ENCODE data around the gene SNX20. TPM values are rescaled to one million over a fixed set of nuclear protein-coding genes. Genes with fewer than 3 reads are reported as not detected.

The SNX20 gene
- polyA plus RNA-seq, 1 experiment, result not detected

- Histone ChIP-seq H3K27me3 (ENCODE audit: control insufficient read depth, insufficient read depth, low read length) (peaks cover 13% of the 10 kb centered on the region), H3K27ac (ENCODE audit: low read depth, low read length) (no peak overlapping the region), H3K9me3 (ENCODE audit: control insufficient read depth, insufficient read depth, low read length) (no peaks in the 10 kb centered on the region), H3K4me3 (ENCODE audit: low read depth, low read length) (no peak overlapping the region)
- POLR2A ChIA-PET, result no interaction called here
- DNase-seq (ENCODE audit: low read depth, low spot score), result no peak
- TF ChIP-seq CTCF (IDR thresholded peaks at IDR 0.05; ENCODE audit: low read depth, low read length), result no peak
- CTCF ChIA-PET, result interaction anchor here (1.8 kb wide), 1 partner anchor 25 kb away, joined by 6 read pairs; no protein-coding TSS in a partner anchor
Measured at GRCh38 chr16:50690177-50690576, 9.1 kb upstream of the SNX20 start.

- ChIA-PET CTCF (interaction anchor here (1.0 kb wide), 1 partner anchor 23 kb away, joined by 3 read pairs; no protein-coding TSS in a partner anchor), POLR2A (no interaction called here)
- no peak for TF ChIP-seq CTCF (IDR thresholded peaks at IDR 0.05; ENCODE audit: low read depth, low read length)
- Histone ChIP-seq H3K9me3 (ENCODE audit: control insufficient read depth, insufficient read depth, low read length) (no peaks in the 10 kb centered on the region), H3K27me3 (ENCODE audit: control insufficient read depth, insufficient read depth, low read length) (peaks cover 8% of the 10 kb centered on the region), H3K4me3 (ENCODE audit: low read depth, low read length) (no peak overlapping the region), H3K27ac (ENCODE audit: low read depth, low read length) (no peak overlapping the region)
- DNase-seq (ENCODE audit: low read depth, low spot score), result no peak
Measured at GRCh38 chr16:50688867-50689266, 7.8 kb upstream of the SNX20 start.

- H3K27ac ChIP-seq (ENCODE audit: low read depth, low read length), result no peak overlapping the region
- H3K9me3 ChIP-seq (ENCODE audit: control insufficient read depth, insufficient read depth, low read length), result no peaks in the 10 kb centered on the region
- peaks cover 4% of the 10 kb centered on the region for H3K27me3 ChIP-seq (ENCODE audit: control insufficient read depth, insufficient read depth, low read length)
- no peak for DNase-seq (ENCODE audit: low read depth, low spot score)
- POLR2A ChIA-PET, result no interaction called here
- CTCF ChIA-PET, result interaction anchor here (1.6 kb wide), 1 partner anchor 23 kb away, joined by 6 read pairs; no protein-coding TSS in a partner anchor
- H3K4me3 ChIP-seq (ENCODE audit: low read depth, low read length), result no peak overlapping the region
- TF ChIP-seq CTCF (IDR thresholded peaks at IDR 0.05; ENCODE audit: low read depth, low read length), result no peak
Measured at GRCh38 chr16:50688083-50688482, 7.0 kb upstream of the SNX20 start.

- H3K9me3 ChIP-seq (ENCODE audit: control insufficient read depth, insufficient read depth, low read length), result no peaks in the 10 kb centered on the region
- no peak for DNase-seq (ENCODE audit: low read depth, low spot score)
- no peaks in the 10 kb centered on the region for H3K27me3 ChIP-seq (ENCODE audit: control insufficient read depth, insufficient read depth, low read length)
- no peak for TF ChIP-seq CTCF (IDR thresholded peaks at IDR 0.05; ENCODE audit: low read depth, low read length)
- no peak overlapping the region for H3K27ac ChIP-seq (ENCODE audit: low read depth, low read length)
- ChIA-PET POLR2A (no interaction called here), CTCF (interaction anchor here (1.1 kb wide), 1 partner anchor 20 kb away, joined by 6 read pairs; no protein-coding TSS in a partner anchor)
- H3K4me3 ChIP-seq (ENCODE audit: low read depth, low read length), result no peak overlapping the region
Measured at GRCh38 chr16:50685462-50686063, 4.5 kb upstream of the SNX20 start.

GRCh38 chr16:50684823-50685461 is 3.8 kb upstream of the SNX20 start:
- no peak for TF ChIP-seq CTCF (IDR thresholded peaks at IDR 0.05; ENCODE audit: low read depth, low read length)
- ChIA-PET CTCF (interaction anchor here (1.1 kb wide), 1 partner anchor 20 kb away, joined by 6 read pairs; no protein-coding TSS in a partner anchor), POLR2A (no interaction called here)
- Histone ChIP-seq H3K4me3 (ENCODE audit: low read depth, low read length) (no peak overlapping the region), H3K27me3 (ENCODE audit: control insufficient read depth, insufficient read depth, low read length) (no peaks in the 10 kb centered on the region), H3K27ac (ENCODE audit: low read depth, low read length) (no peak overlapping the region), H3K9me3 (ENCODE audit: control insufficient read depth, insufficient read depth, low read length) (no peaks in the 10 kb centered on the region)
- DNase-seq (ENCODE audit: low read depth, low spot score), result no peak
